ENCODE measurements around the gene MAP6D1.

MAP6D1 gene

DNA sequence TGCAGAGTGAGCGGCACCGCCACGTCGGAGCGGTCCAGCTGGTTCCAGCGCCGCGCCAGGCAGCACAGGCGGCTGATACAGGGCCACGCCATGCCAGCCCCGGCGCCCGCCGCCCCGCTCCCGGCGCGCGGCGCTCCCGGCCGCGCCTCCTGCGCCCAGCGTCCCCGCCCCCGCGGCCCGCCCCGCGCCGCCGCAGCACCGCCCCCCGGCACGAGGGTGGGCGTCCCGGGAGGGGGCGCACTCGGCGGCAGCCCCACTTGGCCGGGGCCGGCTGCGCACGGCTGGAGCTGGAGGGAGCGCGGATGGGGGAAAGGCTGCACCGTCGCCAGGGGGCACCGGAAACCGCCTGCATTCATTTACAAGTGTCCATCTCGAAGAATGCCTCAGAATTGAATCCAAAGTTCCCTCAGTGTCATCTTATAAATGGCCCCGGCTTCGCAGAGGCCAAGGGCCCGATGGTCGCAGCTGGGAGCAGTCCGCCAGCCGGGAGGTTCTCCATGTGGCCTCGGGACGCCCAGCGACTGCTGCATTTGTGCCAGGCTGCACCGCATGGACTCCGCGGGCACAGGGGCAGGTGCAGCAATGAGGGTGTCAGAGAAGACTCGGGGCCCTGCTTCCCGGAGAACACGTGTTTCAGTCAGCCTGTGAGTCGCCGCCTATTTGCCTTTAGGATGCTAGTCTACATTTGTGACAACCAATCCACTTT is at the start of gene MAP6D1:
Gene MAP6D1 (minus strand): TSS at position 122 of the 706 bp plus-strand sequence. CDS start 30 bp downstream, at position 92.
- DNase-seq: peak; percentile 82

- DNase-seq: no peak
Observed at GRCh38 chr3:183873914-183874313, 48.5 kb upstream of the MAP6D1 start.

DNA sequence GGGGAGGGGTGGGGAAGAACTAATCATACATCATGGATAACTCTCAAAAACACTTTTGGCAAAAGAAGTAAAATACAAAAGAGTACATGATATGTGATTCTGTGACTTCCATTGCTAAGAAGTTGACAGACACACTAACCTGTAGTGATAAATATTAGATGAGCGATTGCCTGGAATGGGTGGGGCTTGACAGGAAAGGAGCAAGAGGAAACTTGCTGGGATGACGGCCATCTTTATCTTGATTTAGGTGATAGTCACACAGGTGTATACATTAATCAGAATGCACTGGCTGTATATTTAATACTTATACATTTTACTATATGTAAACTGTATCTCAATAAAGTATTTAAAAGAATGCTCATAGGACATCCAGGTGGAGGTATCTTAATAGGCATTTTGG is 46.2 kb upstream of the MAP6D1 start:
- no peak for DNase-seq

- no peak for DNase-seq
Observed at GRCh38 chr3:183870563-183870962, 45.2 kb upstream of the MAP6D1 start.

DNA sequence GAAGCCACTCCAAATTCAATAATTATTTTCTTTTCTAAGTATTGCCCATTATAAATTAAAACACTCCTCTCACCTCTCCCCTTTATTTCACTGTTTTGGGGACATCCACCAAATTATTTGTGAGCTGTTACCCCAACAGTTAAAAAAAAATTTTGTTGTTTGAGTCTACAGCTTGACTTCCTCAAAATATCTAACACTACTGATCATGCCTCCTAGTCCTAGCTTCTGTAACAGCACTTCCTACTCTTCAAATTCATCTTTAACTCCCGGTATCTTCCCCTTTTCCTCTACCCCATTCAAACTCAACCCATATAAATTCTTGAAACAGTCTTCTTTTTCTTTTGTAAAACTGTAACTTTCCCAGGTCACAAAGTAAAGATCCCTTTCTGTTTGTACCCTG is 43.4 kb upstream of the MAP6D1 start:
- DNase-seq: no peak

- DNase-seq: no peak
Observed at GRCh38 chr3:183862610-183863009, 37.2 kb upstream of the MAP6D1 start.

- DNase-seq: no peak
Observed at GRCh38 chr3:183857863-183858262, 32.5 kb upstream of the MAP6D1 start.

DNA sequence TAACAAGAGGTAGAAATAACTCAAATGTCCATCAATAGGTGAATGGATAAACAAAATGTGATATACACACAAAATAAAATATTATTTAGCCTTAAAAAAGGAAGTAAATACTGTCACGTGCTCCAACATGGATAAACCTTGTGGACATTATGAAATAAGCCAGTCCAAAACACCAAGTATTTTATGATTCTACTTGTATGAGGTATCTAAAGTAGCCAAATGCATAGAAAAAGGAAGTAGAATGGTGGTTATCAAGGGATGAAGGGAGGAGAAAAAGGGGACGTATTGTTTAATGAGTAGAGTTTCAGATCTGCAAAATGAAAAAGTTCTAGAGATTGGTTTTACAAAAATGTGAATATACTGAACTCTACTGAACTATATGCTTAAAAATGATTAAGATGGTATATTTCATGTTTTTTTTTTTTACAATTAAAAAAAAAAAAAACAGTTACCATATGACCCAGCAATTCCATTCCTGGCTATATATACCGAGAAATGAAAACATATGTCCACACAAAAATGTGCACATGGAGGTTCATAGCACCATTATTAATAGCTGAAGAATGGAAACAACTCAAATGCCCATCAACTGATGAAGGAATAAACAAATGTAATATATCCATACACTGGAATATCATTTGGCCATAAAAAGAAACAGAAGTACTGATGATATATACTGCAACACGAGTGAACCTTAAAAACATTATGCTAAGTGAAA is 29.1 kb upstream of the MAP6D1 start:
- no peak for DNase-seq

DNA sequence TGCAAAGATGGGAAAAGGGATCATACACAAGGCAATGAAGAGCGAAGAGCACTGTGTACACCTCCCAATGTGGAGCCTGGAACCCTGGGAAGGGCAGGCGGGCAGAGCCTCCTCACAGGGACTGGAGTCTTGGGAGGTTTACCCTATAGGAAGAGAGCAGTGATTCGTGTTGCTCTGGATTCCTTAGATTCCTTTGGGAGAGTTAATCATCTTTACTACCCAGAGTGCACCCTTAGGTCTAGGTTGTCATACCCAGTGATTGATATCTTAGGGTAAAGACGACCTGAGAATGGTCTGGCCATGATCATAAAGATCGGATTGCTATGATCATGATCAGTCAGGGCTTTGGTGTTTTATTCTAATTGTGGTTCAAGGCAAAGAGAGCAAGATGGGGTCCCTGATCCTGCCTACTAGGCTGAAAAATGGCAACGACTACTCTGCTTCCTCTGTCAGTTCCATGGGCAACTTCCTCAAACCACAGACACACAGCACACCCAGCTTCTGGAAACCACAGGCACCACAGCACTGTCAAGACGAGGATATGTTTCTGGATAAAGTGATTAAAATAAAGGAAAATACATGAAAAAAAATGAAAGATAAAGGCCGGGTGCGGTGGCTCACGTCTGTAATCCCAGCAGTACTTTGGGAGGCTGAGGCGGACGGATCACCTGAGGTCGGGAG is 20.4 kb upstream of the MAP6D1 start:
- no peak for DNase-seq

DNA sequence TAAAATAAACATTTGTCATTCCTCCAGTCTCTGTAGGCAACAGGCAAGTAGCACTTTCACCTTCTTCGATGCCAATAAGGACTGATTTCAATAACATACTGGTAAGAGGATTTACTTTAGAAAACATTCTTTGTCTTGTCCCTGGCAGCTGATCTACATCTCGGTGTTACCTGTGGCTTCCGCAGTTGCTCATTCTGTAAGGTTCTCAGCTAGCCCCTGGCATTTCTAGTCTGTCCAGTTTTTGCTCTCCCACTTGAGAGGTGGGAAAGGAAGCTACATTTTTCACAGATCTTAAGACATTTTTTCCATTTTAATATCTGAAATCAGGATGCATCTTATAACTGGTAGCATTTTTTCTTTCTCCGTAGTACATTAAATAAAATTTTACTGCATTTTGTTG is 19.7 kb upstream of the MAP6D1 start:
- DNase-seq: no peak

DNA sequence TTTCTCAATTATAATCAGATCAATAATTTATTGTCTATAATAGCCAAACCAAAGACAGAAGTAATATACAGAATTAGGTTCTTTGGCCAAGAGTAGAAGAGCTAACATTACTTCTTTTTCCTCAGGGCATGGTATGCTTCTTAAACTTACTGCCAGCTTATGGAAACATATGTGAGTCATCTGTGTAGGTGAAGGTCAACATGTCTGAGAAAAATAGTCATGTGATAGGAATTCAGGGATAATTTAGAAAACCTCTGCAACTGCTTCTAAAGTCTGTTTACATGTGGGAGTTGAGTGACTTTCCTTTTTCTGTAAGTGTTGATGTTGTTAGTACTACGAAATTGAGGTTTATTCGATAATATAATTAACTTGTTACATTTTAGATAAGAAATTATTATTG is 19.2 kb upstream of the MAP6D1 start:
- DNase-seq: no peak

DNA sequence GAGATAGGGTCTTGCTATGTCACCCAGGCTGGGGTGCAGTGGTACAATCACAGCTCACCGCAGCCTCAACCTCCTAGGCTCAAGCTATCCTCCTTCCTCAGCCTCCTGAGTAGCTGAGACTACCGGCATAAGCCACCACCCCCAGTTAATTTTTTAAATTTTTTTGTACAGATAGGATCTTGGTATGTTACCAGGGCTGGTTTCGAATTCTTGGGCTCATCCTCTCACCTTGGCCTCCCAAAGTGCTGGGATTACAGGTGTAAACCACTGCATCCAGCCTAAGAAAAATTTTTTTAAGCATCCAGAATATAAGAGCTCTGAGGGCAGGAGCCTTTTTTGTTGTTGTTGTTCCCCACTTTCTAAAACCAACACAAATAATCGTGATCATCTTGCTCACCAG is 14.4 kb upstream of the MAP6D1 start:
- no peak for DNase-seq

DNA sequence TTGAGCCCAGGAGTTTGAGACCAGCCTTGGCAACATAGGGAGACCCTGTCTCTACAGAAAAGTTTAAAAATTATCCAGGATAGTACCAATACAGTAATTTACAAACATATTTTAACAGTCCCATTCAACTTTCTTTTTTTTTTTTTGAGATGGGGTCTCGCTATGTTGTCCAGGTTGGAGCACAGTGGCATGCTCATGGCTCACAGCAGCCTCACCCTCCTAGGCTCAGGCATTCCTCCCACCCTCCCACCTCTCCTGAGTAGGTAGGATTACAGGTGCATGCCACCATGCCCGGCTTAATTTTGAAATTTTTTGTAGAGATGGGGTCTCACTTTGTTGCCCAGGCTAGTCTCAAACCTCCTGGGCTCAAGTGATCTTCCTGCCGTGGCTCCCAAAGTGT is 12.5 kb upstream of the MAP6D1 start:
- DNase-seq: no peak

GRCh38 chr3:183837390-183837789 is 12.0 kb upstream of the MAP6D1 start:
- no peak for DNase-seq

- no peak for DNase-seq
Observed at GRCh38 chr3:183833516-183833915, 8.1 kb upstream of the MAP6D1 start.

DNA sequence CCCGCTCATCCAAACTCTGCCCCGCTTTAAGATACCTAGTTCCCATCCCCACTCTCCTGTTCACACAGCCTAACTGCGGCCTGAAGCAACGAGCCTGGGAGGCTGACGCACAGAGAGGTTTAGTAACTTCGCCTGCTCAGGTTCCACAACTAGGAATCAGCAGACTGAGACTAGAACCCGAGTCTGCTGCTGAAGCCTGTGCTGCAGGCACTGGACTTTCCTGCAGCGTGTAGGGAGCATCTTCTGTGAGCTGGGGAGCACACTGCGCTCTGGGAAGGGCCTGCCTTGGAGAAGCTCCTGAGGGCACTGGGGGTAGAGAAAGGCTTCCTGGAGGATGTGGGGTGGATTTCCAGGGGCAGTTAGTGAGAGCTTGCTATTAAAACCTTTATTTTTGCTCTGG is 4.8 kb upstream of the MAP6D1 start:
- no peak for DNase-seq

DNA sequence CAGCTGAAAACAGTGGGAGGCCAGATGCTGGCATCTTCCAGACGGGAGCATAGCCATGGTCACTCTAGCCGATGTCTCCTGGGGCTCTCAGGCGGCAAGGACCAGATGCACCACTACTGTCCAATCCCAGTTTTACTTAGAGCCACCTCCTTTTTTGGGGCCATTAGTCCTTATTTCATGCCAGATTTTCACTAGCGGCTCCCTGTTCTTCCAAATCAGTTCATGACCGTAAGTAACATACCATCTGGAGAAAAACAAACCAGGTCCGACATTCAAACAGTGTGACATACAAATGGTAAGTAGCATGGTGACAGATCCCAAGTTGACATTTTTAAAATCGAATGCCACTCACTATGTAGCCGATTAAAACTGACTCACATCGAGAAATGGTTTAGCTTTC is 4.1 kb upstream of the MAP6D1 start:
- no peak for DNase-seq

DNA sequence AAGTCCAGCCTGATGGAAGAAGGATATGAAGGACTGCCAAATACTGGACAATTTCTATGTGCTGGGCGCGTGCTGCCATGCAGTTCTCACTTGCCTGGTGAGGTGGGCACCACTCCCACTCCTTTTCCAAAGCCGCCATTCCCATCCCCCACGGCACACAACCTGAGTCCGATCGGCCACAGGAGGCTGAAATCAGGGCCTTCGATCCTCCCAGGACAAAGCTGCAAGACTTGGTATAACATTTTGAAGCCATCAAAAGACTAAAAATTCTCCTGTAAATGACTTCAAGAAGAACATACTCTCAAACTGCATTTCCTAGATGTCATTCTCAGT is 3.1 kb upstream of the MAP6D1 start:
- no peak for DNase-seq

- DNase-seq: no peak
Observed at GRCh38 chr3:183827809-183828537, 2.6 kb upstream of the MAP6D1 start.

DNA sequence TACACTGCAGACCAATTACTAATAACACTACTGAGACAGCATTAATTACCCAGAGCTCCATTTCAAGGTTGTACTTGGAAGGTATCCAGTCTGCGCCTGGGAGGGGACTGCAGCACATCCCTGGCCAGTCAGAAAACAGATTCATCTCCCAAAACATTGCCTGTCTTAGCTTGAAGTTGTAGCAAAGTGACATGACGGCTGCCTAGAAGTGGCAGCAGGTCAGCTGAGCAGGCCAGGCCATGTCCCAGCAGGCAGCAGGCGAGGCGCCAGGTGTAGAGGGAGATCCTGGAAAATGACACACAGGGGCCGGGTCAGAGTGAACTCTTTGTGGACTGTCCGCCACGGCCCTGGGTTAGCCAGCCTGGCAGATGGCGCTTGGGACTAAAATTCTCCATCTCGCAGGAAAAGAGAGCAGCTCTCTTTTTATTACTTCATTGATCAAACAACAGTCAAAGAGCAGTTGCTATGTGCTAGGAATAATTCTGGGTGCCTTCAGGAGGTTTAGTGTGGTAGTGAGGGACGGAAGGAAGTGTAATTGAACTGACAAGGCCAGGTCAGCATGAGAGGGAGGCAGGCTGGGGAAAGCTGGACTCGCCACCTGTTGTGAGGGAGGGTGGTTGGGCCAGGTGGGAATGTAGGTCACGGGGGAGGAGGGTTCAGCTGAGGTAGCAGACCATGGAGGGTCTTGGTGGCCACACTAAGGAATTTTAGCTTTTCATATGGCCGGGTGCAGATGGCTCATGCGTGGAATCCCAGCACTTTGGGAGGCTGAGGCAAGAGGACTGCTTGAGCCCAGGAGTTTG is 1.3 kb upstream of the MAP6D1 start:
- no peak for DNase-seq

- no peak for DNase-seq
Observed at GRCh38 chr3:183824761-183825455, 469 bp downstream of the MAP6D1 start.

GRCh38 chr3:183823963-183824362 is 1.4 kb downstream of the MAP6D1 start:
- DNase-seq: peak; percentile 83
